Osteoblast (primary cell): ENCODE results near the gene SLC39A1. TPM values are rescaled to one million over a fixed set of nuclear protein-coding genes. Genes with fewer than 3 reads are reported as not detected.
"Not testable (repeated sequence)": the region's sequence is repeated elsewhere in the genome, so short reads cannot be mapped to it uniquely, and the experiment has no call there.

Experiments used
- DNase-seq: peaks from one replicate; pipeline ENCODE4 v3.0.0; 2011; ENCODE audit warnings: low spot score, mixed read lengths; ENCODE audit not compliant: insufficient read length; ENCODE audit errors: missing footprints
- H2AFZ ChIP-seq: 2 replicates; pipeline ENCODE4 v1.6.0; 2011; ENCODE audit warnings: mild to moderate bottlenecking, low read length
- H3K27ac ChIP-seq: 2 replicates; pipeline ENCODE4 v1.5.1; 2011; ENCODE audit warnings: mild to moderate bottlenecking, low read depth, low read length, moderate library complexity
- H3K27me3 ChIP-seq: 2 replicates; pipeline ENCODE4 v1.6.0; 2012; ENCODE audit warnings: mild to moderate bottlenecking, control low read depth, inconsistent platforms, low read length, moderate library complexity; ENCODE audit not compliant: insufficient read depth
- H3K36me3 ChIP-seq: 2 replicates; pipeline ENCODE4 v1.5.1; 2011; ENCODE audit warnings: mild to moderate bottlenecking, low read length, control low read depth, moderate library complexity; ENCODE audit not compliant: insufficient read depth
- H3K4me1 ChIP-seq: 2 replicates; pipeline ENCODE4 v1.5.1; 2011; ENCODE audit warnings: mild to moderate bottlenecking, low read length, control low read depth, moderate library complexity; ENCODE audit not compliant: insufficient read depth
- H3K4me2 ChIP-seq: 2 replicates; pipeline ENCODE4 v1.6.0; 2011; ENCODE audit warnings: mild to moderate bottlenecking, low read length; ENCODE audit not compliant: insufficient read depth
- H3K4me3 ChIP-seq: fragments of 200-600 bp; sonication (generic); 3 replicates; pipeline ENCODE4 v1.5.1; 2012; ENCODE audit warnings: mild to moderate bottlenecking, low read length, inconsistent platforms; ENCODE audit not compliant: insufficient read depth
- H3K79me2 ChIP-seq: 2 replicates; pipeline ENCODE4 v1.6.0; 2012; ENCODE audit warnings: mild to moderate bottlenecking, low read length, control low read depth, inconsistent platforms; ENCODE audit not compliant: insufficient read depth
- H3K9me3 ChIP-seq: 2 replicates; pipeline ENCODE4 v1.5.1; 2011; ENCODE audit warnings: low read depth, low read length, control low read depth
- H4K20me1 ChIP-seq: 2 replicates; pipeline ENCODE4 v1.6.0; 2012; ENCODE audit warnings: mild to moderate bottlenecking, low read length, control low read depth; ENCODE audit not compliant: insufficient read depth
- CTCF ChIP-seq: IDR thresholded peaks from 2 replicates; pipeline ENCODE4 v1.5.1; 2011; ENCODE audit warnings: mild to moderate bottlenecking, low read depth, low read length, moderate library complexity; ENCODE audit errors: extremely low read depth
- small RNA-seq: library from RNA; depleted of rRNA; stranded (forward); fragments of <200 nt; gene quantifications from one replicate; pipeline ENCODE3, GENCODE V24; 2012
- total RNA-seq: library from RNA; depleted of rRNA; stranded (reverse); fragments of >200 nt; gene quantifications from 2 replicates; pipeline ENCODE4 v1.2.3, GENCODE V29; 2012

The SLC39A1 gene
- total RNA-seq, 1 donor, result 96.3 TPM

- no peak overlapping the region for H3K4me3 ChIP-seq
- peak; percentile 70 for DNase-seq
Measured at GRCh38 chr1:153919876-153920852, 43.2 kb downstream of the SLC39A1 start.

GRCh38 chr1:153916297-153916696 is 47.0 kb downstream of the SLC39A1 start:
- H3K79me2 ChIP-seq, result peaks cover 95% of the 10 kb centered on the region

More at GRCh38 chr1:153919876-153920852, 43.2 kb downstream of the SLC39A1 start:
- Histone ChIP-seq H4K20me1 (peaks cover 52% of the 10 kb centered on the region), H2AFZ (no peak overlapping the region), H3K36me3 (peaks cover 13% of the 10 kb centered on the region), H3K79me2 (peaks cover 71% of the 10 kb centered on the region), H3K9me3 (no peaks in the 10 kb centered on the region), H3K4me2 (peak overlapping the region; percentile 96), H3K27ac (no peak overlapping the region), H3K27me3 (no peaks in the 10 kb centered on the region), H3K4me1 (peaks cover 29% of the 10 kb centered on the region)
- peak; percentile 51 for TF ChIP-seq CTCF

GRCh38 chr1:153912349-153912748 is 51.0 kb downstream of the SLC39A1 start:
- Histone ChIP-seq H2AFZ (no peak overlapping the region), H3K4me3 (no peak overlapping the region), H3K27me3 (no peaks in the 10 kb centered on the region), H4K20me1 (peaks cover 47% of the 10 kb centered on the region), H3K9me3 (no peaks in the 10 kb centered on the region), H3K79me2 (peaks cover 92% of the 10 kb centered on the region), H3K36me3 (peaks cover 9% of the 10 kb centered on the region), H3K4me2 (no peak overlapping the region), H3K4me1 (no peaks in the 10 kb centered on the region), H3K27ac (no peak overlapping the region)
- TF ChIP-seq CTCF, result no peak
- no peak for DNase-seq

More at GRCh38 chr1:153916297-153916696, 47.0 kb downstream of the SLC39A1 start:
- Histone ChIP-seq H3K4me1 (peaks cover 10% of the 10 kb centered on the region), H4K20me1 (peaks cover 70% of the 10 kb centered on the region), H3K4me2 (no peak overlapping the region), H3K9me3 (no peaks in the 10 kb centered on the region), H3K27me3 (no peaks in the 10 kb centered on the region), H2AFZ (no peak overlapping the region), H3K36me3 (peaks cover 13% of the 10 kb centered on the region), H3K4me3 (no peak overlapping the region), H3K27ac (no peak overlapping the region)
- DNase-seq, result no peak
- no peak for TF ChIP-seq CTCF

- Histone ChIP-seq H3K79me2 (peaks cover 91% of the 10 kb centered on the region), H4K20me1 (peaks cover 52% of the 10 kb centered on the region)
- not testable (repeated sequence) for H2AFZ ChIP-seq, H3K4me2 ChIP-seq, H3K4me3 ChIP-seq, H3K27me3 ChIP-seq, DNase-seq, H3K27ac ChIP-seq, H3K9me3 ChIP-seq, H3K36me3 ChIP-seq, H3K4me1 ChIP-seq
Measured at GRCh38 chr1:153910560-153910959, 52.8 kb downstream of the SLC39A1 start.

Small RNA genes lying within 50 kb of the gene (small RNA-seq; reads per million reads assigned to genes)
- gene MIR6737, result not detected

Other genes with a start within 250 kb of the SLC39A1 start
- 42.4 and 42.7 TPM in 2 replicates for gene INTS3, start 235.5 kb downstream of the SLC39A1 start, total RNA-seq
- 9.4 and 13.8 TPM in 2 replicates for gene SLC27A3, start 188.1 kb downstream of the SLC39A1 start, total RNA-seq
- 9.7 and 11.6 TPM in 2 replicates for gene GATAD2B, start 40.6 kb downstream of the SLC39A1 start, total RNA-seq
- gene DENND4B, start 16.8 kb downstream of the SLC39A1 start, total RNA-seq, result 26.8 and 27.5 TPM in 2 replicates
- 4.7 and 6.8 TPM in 2 replicates for gene CRTC2, start 4.9 kb downstream of the SLC39A1 start, total RNA-seq
- gene CREB3L4, start 4.4 kb upstream of the SLC39A1 start, total RNA-seq, result 7.2 and 8.8 TPM in 2 replicates
- 146 and 162 TPM in 2 replicates for gene JTB, start 14.1 kb upstream of the SLC39A1 start, total RNA-seq
- gene RAB13, start 22.8 kb upstream of the SLC39A1 start, total RNA-seq, result 72.0 and 78.4 TPM in 2 replicates
- gene RPS27, start 27.2 kb upstream of the SLC39A1 start, total RNA-seq, result 1,441 and 1,685 TPM in 2 replicates
- under 0.01 TPM in 2 replicates for gene NUP210L, start 191.5 kb upstream of the SLC39A1 start, total RNA-seq
- 299 and 306 TPM in 2 replicates for gene TPM3, start 228.6 kb upstream of the SLC39A1 start, total RNA-seq
- not detected in 2 replicates for gene CFAP141, start 242.8 kb upstream of the SLC39A1 start, total RNA-seq